HG03139 (cell line): ENCODE results near the gene TSPAN4.

Experiments
- ATAC-seq: cut with Tn5 transposase; IDR thresholded peaks from one replicate; pipeline ENCODE4 v1.9.1; 2021; ENCODE audit not compliant: unreplicated experiment

The TSPAN4 gene

DNA sequence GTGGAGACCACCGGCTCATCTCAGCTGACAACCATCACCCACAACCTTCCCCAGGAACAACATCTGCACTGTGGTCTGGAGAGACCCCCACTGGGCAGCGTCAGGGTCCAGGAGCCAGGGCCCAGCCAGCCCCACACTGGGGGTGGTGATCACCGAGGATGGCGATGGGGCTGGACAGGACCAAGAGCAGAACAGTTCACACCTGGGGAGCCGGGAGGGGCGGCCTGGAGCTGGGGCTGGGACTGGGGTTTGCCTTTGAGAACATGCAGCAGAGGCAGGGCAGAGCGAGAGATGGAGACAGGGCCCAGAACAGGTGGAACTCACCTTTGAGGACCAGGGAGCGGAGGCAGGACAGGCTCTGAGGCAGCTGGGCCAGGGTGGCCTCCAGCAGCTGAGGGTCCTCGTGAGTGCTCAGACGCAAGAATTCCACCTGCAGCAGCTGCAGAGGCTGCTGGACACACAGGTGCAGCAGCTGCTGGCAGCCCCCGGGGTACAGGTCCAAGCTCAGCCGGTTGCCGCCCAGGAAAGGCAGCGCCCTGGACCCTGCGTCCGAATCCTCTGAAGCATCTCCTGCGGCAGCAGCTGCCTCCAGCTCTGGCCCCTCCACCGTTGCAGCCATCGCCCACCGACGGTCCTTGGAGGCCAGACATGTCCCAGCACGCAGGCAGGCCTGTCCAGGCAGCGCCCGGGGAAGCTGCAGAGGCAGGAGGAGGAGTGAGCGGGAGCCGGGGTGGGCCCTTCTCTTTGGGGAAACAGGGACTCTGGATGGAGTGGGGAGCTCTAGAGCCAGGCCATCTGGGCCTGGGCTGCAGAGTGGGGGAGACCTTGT is 38.7 kb upstream of the TSPAN4 start:
- no peak for ATAC-seq

DNA sequence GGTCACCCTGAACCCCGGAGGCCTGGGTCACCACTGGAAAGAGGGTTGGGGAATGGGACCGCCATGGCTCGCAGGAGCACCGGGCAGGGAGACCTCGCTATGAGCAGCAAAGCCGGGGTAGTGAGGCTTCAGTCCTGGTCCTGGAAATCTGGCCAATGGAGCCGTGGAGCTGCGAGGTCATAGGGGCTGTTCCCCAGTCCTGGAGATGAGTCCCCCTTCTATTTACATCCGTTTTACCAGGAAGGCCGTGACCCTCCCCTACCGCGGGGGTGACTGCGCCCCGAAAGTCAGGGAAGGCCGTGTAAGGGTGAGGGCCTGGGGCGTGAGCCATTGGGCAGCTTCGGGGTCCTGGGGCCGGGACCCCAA is 38.1 kb upstream of the TSPAN4 start:
- no peak for ATAC-seq

- no peak for ATAC-seq
These were observed 34.0 kb upstream of the TSPAN4 start for GRCh38 chr11:808427-809286.

GRCh38 chr11:809287-810039 is 33.2 kb upstream of the TSPAN4 start, which contains the start of gene RPLP2:
RPLP2 (plus strand) TSS chr11:809967; CDS start chr11:810235, 268 bp downstream.
- peak; percentile 58 for ATAC-seq

GRCh38 chr11:810040-810567 is 32.5 kb upstream of the TSPAN4 start:
- no peak for ATAC-seq

GRCh38 chr11:811446-812245 is 31.0 kb upstream of the TSPAN4 start:
- no peak for ATAC-seq

DNA sequence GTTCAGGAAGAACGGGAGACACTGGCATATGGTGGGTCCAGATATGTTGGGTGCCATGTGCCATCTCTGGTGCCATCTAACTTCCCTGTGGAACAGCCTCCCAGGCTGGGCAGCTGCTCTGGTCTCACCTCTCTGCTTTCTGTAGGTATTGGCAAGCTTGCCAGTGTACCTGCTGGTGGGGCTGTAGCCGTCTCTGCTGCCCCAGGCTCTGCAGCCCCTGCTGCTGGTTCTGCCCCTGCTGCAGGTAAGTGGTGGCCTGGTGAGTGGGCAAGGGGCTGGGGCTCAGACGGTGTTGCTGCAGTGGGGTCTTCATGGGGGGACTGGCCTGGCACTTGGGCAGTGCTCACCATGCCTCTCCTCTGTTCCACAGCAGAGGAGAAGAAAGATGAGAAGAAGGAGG is 30.3 kb upstream of the TSPAN4 start:
- no peak for ATAC-seq

DNA sequence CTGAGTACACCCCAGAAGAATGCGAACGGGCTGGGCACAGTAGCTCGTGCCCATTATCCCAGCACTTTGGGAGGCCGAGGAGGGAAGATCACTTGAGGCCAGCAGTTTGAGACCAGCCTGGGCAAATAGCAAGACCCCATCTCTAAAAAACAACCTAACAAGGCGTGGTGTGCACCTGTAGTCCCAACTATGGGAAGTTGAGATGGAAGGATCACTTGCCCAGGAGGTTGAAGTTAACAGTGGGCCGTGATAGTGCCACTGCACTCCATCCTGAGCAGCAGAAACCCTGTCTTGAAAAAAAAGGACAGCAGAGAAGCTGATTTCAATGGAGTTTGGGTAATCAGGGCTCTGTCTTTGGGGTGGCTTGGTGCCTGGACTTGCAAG is 29.6 kb upstream of the TSPAN4 start:
- no peak for ATAC-seq

- no peak for ATAC-seq
These were observed 29.1 kb upstream of the TSPAN4 start for GRCh38 chr11:813456-814096.

DNA sequence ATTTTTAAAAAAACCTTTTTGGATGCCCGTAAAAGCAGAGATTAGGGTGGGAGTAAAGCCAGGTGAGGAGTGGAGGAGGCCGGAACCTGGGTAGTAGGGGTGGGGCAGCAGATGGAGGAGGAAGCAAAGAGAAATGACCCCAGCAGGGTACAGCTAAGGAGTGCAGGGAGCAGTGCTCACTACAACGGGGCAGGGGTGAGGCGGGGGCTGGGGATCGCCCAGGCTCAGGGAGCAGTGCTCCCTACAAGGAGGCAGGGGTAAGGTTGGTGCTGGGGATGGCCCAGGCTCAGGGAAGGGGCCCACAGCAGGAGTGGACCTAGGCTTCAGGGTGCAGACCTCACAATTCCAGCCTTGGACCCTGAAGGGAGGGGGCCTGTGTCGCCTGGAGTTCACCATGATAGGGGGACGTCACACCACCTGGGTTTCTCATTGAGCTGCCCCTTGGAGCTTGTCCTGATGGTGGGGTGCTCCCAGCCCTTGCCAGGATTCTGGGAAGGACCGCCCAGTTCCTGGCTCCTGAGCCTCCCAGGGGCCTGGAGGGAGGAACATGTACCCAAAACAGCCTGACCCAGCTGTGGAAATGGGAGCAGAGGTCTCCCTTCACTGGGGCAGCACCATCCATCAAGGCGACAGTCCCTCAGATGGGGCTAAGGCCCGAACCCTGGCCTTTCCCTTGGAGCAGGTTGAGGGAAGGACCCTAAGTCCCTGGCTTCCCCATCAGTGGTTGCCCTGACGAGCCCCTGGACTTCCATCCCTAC is 26.8 kb upstream of the TSPAN4 start:
- no peak for ATAC-seq

DNA sequence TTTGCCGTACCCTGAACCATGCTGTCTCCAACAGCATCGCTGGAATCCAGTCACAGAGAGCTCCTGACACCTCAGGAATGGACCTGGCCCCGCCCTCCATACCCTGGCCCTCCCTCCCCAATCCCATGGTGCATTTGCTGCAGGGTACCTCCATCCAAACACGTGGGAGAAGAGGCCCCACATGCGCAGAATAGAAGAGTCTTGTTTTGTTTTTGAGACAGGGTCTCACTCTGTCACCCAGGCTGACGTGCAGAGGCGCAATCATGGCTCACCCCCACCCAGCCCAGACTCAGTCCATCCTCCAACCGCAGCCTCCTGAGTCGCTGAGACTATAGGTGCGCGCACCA is 26.2 kb upstream of the TSPAN4 start:
- ATAC-seq, result no peak

DNA sequence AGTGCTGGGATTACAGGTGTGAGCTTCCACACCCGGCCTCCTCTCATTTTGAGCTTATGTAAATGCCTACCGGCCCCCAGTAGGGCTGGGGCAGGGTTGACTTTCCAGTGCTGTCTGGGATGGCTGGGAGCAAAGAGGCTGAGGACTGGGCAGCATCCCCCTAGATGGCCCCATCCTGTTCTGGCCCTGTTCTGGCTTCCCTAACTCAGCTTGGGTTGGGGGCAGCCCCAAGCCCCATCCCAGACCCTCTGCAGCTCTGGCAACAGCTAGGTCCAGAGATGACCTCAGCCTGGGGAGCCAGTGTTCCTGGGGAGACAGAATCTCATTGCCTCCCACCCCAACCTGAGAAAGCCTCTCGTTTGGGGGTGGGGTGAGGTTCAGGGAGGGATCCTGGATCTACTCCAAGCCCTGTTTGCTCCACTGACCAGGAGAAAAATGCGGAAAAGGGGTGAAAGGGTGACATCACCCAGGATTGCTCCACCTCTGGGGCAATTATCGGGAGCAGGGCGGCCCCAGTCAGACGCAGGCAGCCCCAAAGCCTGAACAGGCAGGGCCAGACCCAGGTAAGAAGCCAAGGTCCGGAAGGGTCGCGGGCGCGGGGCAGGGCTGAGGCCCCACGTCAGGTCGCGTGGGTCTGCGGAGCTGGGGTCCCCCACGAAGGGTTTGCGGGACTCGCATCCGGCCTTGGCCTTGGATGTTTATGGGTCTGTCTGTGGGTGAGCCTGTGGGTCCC is 24.1 kb upstream of the TSPAN4 start, which contains the start of gene PNPLA2:
Gene PNPLA2, plus strand, starts transcription at position 519 of the 733 bp plus-strand sequence. CDS start 805 bp downstream, outside the sequence.
- ATAC-seq, result no peak

- ATAC-seq, result peak; percentile 66
These were observed 23.3 kb upstream of the TSPAN4 start for GRCh38 chr11:819129-819931.

DNA sequence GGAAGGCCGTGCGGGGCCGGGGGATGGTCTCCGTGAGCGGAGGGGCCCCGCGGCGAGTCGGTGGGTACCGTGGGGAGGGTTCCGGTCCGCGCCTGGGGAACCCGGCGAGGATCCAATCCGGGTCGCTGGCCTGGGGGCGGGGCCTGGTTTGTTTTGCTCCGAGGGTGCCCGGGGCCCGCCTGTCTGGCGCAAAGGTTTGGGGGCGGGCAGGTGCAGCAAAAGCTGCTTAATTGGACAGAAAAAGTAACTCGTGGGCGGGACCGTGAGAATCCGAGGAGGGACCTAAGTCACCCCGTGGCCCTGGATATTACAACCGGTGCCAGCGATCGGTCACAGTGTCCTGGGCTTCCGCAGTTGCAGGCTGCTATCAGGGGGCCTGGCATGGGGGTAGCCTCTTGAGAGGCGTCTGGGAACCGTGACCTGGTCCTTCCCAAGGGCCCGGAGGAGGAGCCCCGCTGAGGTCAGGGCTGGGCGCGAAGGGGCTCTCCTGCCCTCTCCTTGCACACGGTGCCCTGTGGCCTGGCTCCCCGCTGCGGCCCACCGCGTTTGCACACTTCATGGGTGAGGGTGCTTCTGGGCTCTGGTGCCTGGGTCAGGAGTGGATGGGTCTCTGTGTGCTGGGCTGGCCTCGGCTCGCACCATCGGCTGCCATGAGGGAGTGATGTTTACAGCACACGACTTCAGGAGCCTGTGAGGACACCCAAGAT is 22.6 kb upstream of the TSPAN4 start:
- ATAC-seq, result peak; percentile 37

GRCh38 chr11:820655-821511 is 21.8 kb upstream of the TSPAN4 start:
- no peak for ATAC-seq
